HepG2 (cell line): ENCODE data around the gene EEIG1. TPM values are rescaled to one million over a fixed set of nuclear protein-coding genes. Genes with fewer than 3 reads are reported as not detected.

Experiments used
- ATAC-seq: fragments of 200-7000 bp; cut with Tn5 transposase; 3 replicates; pipeline ENCODE4 v1.9.1; 2020; ENCODE audit warnings: mild to moderate bottlenecking, moderate library complexity
- BruUV-seq: library from RNA; stranded (reverse); fragments of 400-500 nt; replicated peaks from 2 replicates; lab custom pipeline; 2021; lab: Mats Ljungman, UMichigan
- CTCF ChIA-PET: fragments of 300-600 bp; formaldehyde crosslinking; extraction: SDS; loops from one replicate; lab custom pipeline; 2021; ENCODE audit warnings: low total read pairs, inconsistent platforms, low intra/inter-chr PET ratio; lab: Yijun Ruan, JAX
- POLR2A ChIA-PET: fragments of 350-600 bp; sonication (Branson Sonifier 250); formaldehyde crosslinking; loops from one replicate; lab custom pipeline; 2020; ENCODE audit warnings: antibody characterized with exemption, inconsistent platforms; lab: Yijun Ruan, JAX
- DNase-seq: peaks from one replicate; pipeline ENCODE4 v3.0.0-alpha.2; 2015; ENCODE audit warnings: low spot score
- FAIRE-seq: peaks from 3 replicates; lab custom pipeline; 2011; peaks lifted over from hg19 to GRCh38; lab: Jason Lieb, UNC
- H2AFZ ChIP-seq: one replicate; pipeline ENCODE4 v1.6.1; 2011; ENCODE audit warnings: low read length, inconsistent platforms
- H3K27ac ChIP-seq: fragments of 300-600 bp; 3 replicates; pipeline ENCODE4 v1.8.0; 2011; ENCODE audit warnings: mixed run types, mild to moderate bottlenecking, mixed read lengths, low read length, inconsistent platforms; ENCODE audit not compliant: insufficient read depth; ENCODE audit errors: extremely low read length
- H3K27me3 ChIP-seq, 2 experiments: fragments of 200-600 bp in 1 of 2; 2 replicates in 1 of 2; 3 replicates in 1 of 2; pipeline versions ENCODE4 v1.6.0 to v1.8.0; 2011; ENCODE audit warnings: low read length in 2 of 2, mild to moderate bottlenecking in 2 of 2, moderate library complexity in 2 of 2, inconsistent platforms in 1 of 2; ENCODE audit not compliant: insufficient read depth in 2 of 2, control insufficient read depth in 1 of 2
- H3K36me3 ChIP-seq, 2 experiments: fragments of 200-600 bp in 1 of 2; replicated peaks in 1 of 2; 2 replicates in 1 of 2; 3 replicates in 1 of 2; pipeline versions ENCODE4 v1.5.1 to v1.8.0; 2011; ENCODE audit warnings: low read length in 2 of 2, inconsistent platforms in 1 of 2; ENCODE audit not compliant: insufficient read depth in 2 of 2, control insufficient read depth in 1 of 2
- H3K4me1 ChIP-seq: 2 replicates; pipeline ENCODE4 v1.5.1; 2012; ENCODE audit warnings: low read length, inconsistent platforms; ENCODE audit not compliant: insufficient read depth
- H3K4me2 ChIP-seq: 2 replicates; pipeline ENCODE4 v1.6.0; 2011; ENCODE audit warnings: low read depth, low read length, inconsistent platforms
- H3K4me3 ChIP-seq, 3 experiments: fragments of 200-600 bp in 1 of 3; sonication (generic), shearing (Covaris generic) in 1 of 3; replicated peaks in 1 of 3; 2 replicates each; pipeline ENCODE4 v1.5.1; 2011 to 2016; ENCODE audit warnings: low read length in 3 of 3, inconsistent platforms in 2 of 3, low read depth in 2 of 3, mild to moderate bottlenecking in 2 of 3, control low read depth in 1 of 3, mixed read lengths in 1 of 3; ENCODE audit not compliant: insufficient read depth in 1 of 3
- H3K79me2 ChIP-seq: one replicate; pipeline ENCODE4 v1.6.1; 2011; ENCODE audit warnings: low read length, inconsistent platforms; ENCODE audit not compliant: insufficient read depth
- H3K9ac ChIP-seq: 2 replicates; pipeline ENCODE4 v1.6.0; 2011; ENCODE audit warnings: mild to moderate bottlenecking, low read depth, low read length, inconsistent platforms; ENCODE audit not compliant: insufficient read depth
- H3K9me3 ChIP-seq: 2 replicates; pipeline ENCODE4 v1.5.1; 2012; ENCODE audit warnings: mild to moderate bottlenecking, low read length
- H4K20me1 ChIP-seq: 2 replicates; pipeline ENCODE4 v1.6.0; 2011; ENCODE audit warnings: inconsistent platforms, mild to moderate bottlenecking, low read length, moderate library complexity; ENCODE audit not compliant: insufficient read depth
- ATM ChIP-seq: fragments of 450-650 bp; IDR thresholded peaks from 2 replicates; pipeline ENCODE4 v1.7.1; 2017; ENCODE audit warnings: mild to moderate bottlenecking, borderline replicate concordance
- CCAR2 ChIP-seq: fragments of 200-400 bp; formaldehyde crosslinking; optimal IDR thresholded peaks from 2 replicates; pipeline ENCODE3; 2018; ENCODE audit warnings: low read depth, mild to moderate bottlenecking, low read length, moderate library complexity
- HES4 ChIP-seq: sonication (generic); formaldehyde crosslinking; IDR thresholded peaks from 2 replicates; pipeline ENCODE4 v1.9.0; 2021; ENCODE audit warnings: mild to moderate bottlenecking, missing genetic modification reagents, borderline replicate concordance
- POLR2A ChIP-seq, 2 experiments: IDR thresholded peaks; 2 replicates each; pipeline ENCODE4 v1.6.1; 2011; ENCODE audit warnings: low read depth in 2 of 2, low read length in 2 of 2, mild to moderate bottlenecking in 1 of 2, moderate library complexity in 1 of 2; ENCODE audit not compliant: insufficient read depth in 1 of 2
- PRDM15 ChIP-seq: sonication (generic); formaldehyde crosslinking; IDR thresholded peaks from 2 replicates; pipeline ENCODE4 v1.4.0; 2020; ENCODE audit warnings: missing genetic modification reagents
- RELA ChIP-seq: sonication (generic); formaldehyde crosslinking; IDR thresholded peaks from 2 replicates; pipeline ENCODE4 v1.4.0; 2020; ENCODE audit warnings: missing genetic modification reagents
- SKI ChIP-seq: fragments of 450-650 bp; IDR thresholded peaks from one replicate; pipeline ENCODE4 v1.6.1; 2018; ENCODE audit warnings: mild to moderate bottlenecking; ENCODE audit not compliant: partially characterized antibody
- ZNF589 ChIP-seq: sonication (generic); formaldehyde crosslinking; conservative IDR thresholded peaks from 2 replicates; pipeline ENCODE4 v1.8.0; 2022; ENCODE audit warnings: mild to moderate bottlenecking, moderate library complexity, missing genetic modification reagents
- WGBS: methylation state at CpG from one replicate; pipeline ENCODE4 v1.1.6; 2017; ENCODE audit warnings: low lambda C conversion rate; 5-methylcytosine and 5-hydroxymethylcytosine counted together
- in situ Hi-C: cut with HindIII; loops from 2 replicates; pipeline ENCODE4 v1.10.0; 2017; ENCODE audit warnings: low pct_unique_long_range_greater_than_20kb; ENCODE audit not compliant: extremely low pct_ligation_motif_present
- intact Hi-C: fragments of 100-400 bp; cut with micrococcal nuclease; formaldehyde crosslinking; loops from one replicate; pipeline ENCODE4 v1.10.0; 2022; ENCODE audit not compliant: unreplicated experiment
- polyA plus RNA-seq, 8 experiments: library from polyadenylated mRNA; depleted of rRNA in 3 of 8; stranded (reverse) in 7 of 8; unstranded in 1 of 8; fragments of >200 nt; fragmentation: Illumina TruSeq in 4 of 8; extraction: Trizol in 4 of 8; gene quantifications; 2 replicates each; pipeline versions ENCODE4 v1.2.1 to v1.2.3, GENCODE V29; 2011 to 2016; ENCODE audit warnings: low read depth in 4 of 8, missing spikeins in 1 of 8, mixed read lengths in 1 of 8; ENCODE audit not compliant: insufficient read depth in 1 of 8
- total RNA-seq, 5 experiments: library from RNA; depleted of rRNA; stranded (reverse); fragments of >200 nt; fragmentation: Illumina TruSeq; extraction: Trizol; gene quantifications; 2 replicates each; pipeline ENCODE4 v1.2.3, GENCODE V29; 2016; ENCODE audit warnings: low read depth in 1 of 5
- TF ChIP-seq, protein P1 (sequence below): sonication (generic); formaldehyde crosslinking; conservative IDR thresholded peaks from 2 replicates; pipeline ENCODE4 v1.4.0; 2020; ENCODE audit warnings: missing genetic modification reagents
- TF ChIP-seq, protein P2 (sequence below): sonication (generic); formaldehyde crosslinking; IDR thresholded peaks from 2 replicates; pipeline ENCODE4 v1.4.0; 2020; ENCODE audit warnings: missing genetic modification reagents
- TF ChIP-seq, protein P3 (sequence below): sonication (generic); formaldehyde crosslinking; IDR thresholded peaks from 2 replicates; pipeline ENCODE4 v1.5.0; 2020; ENCODE audit warnings: missing genetic modification reagents, mild to moderate bottlenecking, borderline replicate concordance

EEIG1 gene
- total and polyA plus RNA-seq, 2 of the 13 experiments (the other 11 are each of a cell fraction or from before 2014, with no cell fraction given) = 16.6 to 25.2 TPM

DNA sequence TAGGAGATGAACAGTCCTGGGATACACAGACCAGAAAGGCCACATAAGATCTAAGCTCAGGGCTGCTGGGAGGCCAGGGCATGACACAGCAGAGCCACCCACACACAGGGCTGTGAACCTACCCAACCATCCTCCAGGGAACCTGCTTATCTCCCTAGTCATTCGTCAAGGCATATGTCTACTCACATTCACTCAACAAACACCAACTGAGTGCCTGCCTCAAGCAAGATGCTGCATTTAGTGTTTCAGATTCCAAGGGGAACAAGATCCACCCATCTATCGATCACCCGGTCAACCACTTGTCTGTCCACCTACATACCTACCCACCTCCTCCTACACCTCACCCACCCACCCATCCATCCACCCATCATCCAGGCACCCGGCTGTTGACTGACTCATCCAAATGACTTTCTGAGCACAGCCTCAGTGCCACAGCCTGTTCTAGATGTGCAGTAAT is 45.0 kb downstream of the EEIG1 start:
- no peak for DNase-seq
- ChIA-PET CTCF (no interaction called here), POLR2A (no interaction called here)
- no peaks in the 10 kb centered on the region for H3K9me3 ChIP-seq
- no peak for FAIRE-seq
- H3K27ac ChIP-seq = no peak overlapping the region
- peak overlapping the region; percentile 99 for H3K4me2 ChIP-seq
- peak overlapping the region in 1 of 3 experiments; percentile 96; a peak in 1 of 6 replicates for H3K4me3 ChIP-seq
- no peaks in the 10 kb centered on the region; a peak in 1 of 5 replicates for H3K27me3 ChIP-seq
- H3K4me1 ChIP-seq = peaks cover 41% of the 10 kb centered on the region
- H3K9ac ChIP-seq = no peak overlapping the region
- no TSS peak for BruUV-seq
- ATAC-seq = no peak
- H4K20me1 ChIP-seq = no peaks in the 10 kb centered on the region
- H3K79me2 ChIP-seq = peaks cover 22% of the 10 kb centered on the region
- TF ChIP-seq SKI (no peak), POLR2A (IDR thresholded peaks at IDR 0.05; ENCODE audit: insufficient read depth in 1 of 2, low read depth in 2 of 2, low read length in 2 of 2) (peak in 1 of 2 experiments; percentile 12; a peak in 1 of 4 replicates)
- in situ Hi-C loops (loop anchor here (5.0 kb wide), 1 partner anchor 102 kb away; no protein-coding TSS in a partner anchor), intact Hi-C loops (no loop called here)
- 68% methylated on average over 4 of the region's 4 CpGs for WGBS
- peaks cover 0 to 2% of the 10 kb centered on the region in 2 experiments; a peak in 2 of 5 replicates for H3K36me3 ChIP-seq
- no peak overlapping the region for H2AFZ ChIP-seq

GRCh38 chr9:127934986-127935385 is 45.8 kb downstream of the EEIG1 start:
- peaks cover 22% of the 10 kb centered on the region for H3K79me2 ChIP-seq
- ChIA-PET CTCF (no interaction called here), POLR2A (no interaction called here)
- no peaks in the 10 kb centered on the region for H3K9me3 ChIP-seq
- FAIRE-seq = no peak
- no peak overlapping the region for H3K4me2 ChIP-seq
- H3K4me1 ChIP-seq = peaks cover 47% of the 10 kb centered on the region
- BruUV-seq = no TSS peak
- 71% methylated on average over 6 of the region's 11 CpGs for WGBS
- in situ Hi-C loops (loop anchor here (5.0 kb wide), 1 partner anchor 102 kb away; no protein-coding TSS in a partner anchor), intact Hi-C loops (no loop called here)
- H3K9ac ChIP-seq = no peak overlapping the region
- H2AFZ ChIP-seq = no peak overlapping the region
- ATAC-seq = no peak
- DNase-seq = no peak
- H3K27ac ChIP-seq = no peak overlapping the region
- no peak overlapping the region for H3K4me3 ChIP-seq
- H3K27me3 ChIP-seq = no peaks in the 10 kb centered on the region; a peak in 2 of 5 replicates
- H3K36me3 ChIP-seq = peaks cover 0 to 2% of the 10 kb centered on the region in 2 experiments; a peak in 2 of 5 replicates
- H4K20me1 ChIP-seq = no peaks in the 10 kb centered on the region
- TF ChIP-seq, protein P1, sequence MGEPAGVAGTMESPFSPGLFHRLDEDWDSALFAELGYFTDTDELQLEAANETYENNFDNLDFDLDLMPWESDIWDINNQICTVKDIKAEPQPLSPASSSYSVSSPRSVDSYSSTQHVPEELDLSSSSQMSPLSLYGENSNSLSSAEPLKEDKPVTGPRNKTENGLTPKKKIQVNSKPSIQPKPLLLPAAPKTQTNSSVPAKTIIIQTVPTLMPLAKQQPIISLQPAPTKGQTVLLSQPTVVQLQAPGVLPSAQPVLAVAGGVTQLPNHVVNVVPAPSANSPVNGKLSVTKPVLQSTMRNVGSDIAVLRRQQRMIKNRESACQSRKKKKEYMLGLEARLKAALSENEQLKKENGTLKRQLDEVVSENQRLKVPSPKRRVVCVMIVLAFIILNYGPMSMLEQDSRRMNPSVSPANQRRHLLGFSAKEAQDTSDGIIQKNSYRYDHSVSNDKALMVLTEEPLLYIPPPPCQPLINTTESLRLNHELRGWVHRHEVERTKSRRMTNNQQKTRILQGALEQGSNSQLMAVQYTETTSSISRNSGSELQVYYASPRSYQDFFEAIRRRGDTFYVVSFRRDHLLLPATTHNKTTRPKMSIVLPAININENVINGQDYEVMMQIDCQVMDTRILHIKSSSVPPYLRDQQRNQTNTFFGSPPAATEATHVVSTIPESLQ (CRISPR knock-in tag) = no peak
- TF ChIP-seq, protein P2, sequence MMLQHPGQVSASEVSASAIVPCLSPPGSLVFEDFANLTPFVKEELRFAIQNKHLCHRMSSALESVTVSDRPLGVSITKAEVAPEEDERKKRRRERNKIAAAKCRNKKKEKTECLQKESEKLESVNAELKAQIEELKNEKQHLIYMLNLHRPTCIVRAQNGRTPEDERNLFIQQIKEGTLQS (CRISPR knock-in tag) = no peak
- no peak for TF ChIP-seq ATM
- TF ChIP-seq ZNF589 = no peak
- TF ChIP-seq, protein P3, sequence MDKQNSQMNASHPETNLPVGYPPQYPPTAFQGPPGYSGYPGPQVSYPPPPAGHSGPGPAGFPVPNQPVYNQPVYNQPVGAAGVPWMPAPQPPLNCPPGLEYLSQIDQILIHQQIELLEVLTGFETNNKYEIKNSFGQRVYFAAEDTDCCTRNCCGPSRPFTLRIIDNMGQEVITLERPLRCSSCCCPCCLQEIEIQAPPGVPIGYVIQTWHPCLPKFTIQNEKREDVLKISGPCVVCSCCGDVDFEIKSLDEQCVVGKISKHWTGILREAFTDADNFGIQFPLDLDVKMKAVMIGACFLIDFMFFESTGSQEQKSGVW = no peak
- TF ChIP-seq CCAR2 = no peak
- no peak for TF ChIP-seq PRDM15
- TF ChIP-seq RELA (CRISPR knock-in tag) = no peak
- TF ChIP-seq HES4 (CRISPR knock-in tag) = no peak
